A549 (cell line): Measurements from ENCODE around the gene PIP5K1B. TPM values are rescaled to one million over a fixed set of nuclear protein-coding genes. Genes with fewer than 3 reads are reported as not detected.

Experiments used
- ATAC-seq, 2 experiments: fragments of 200-7000 bp in 1 of 2; fragments of >200 bp in 1 of 2; cut with Nextera tagmentation in 1 of 2; cut with Tn5 transposase in 1 of 2; 3 replicates each; pipeline versions ENCODE4 v1.8.0 to v1.9.1; 2018 to 2020; ENCODE audit warnings: mild to moderate bottlenecking in 1 of 2, moderate library complexity in 1 of 2
- CTCF ChIA-PET: fragments of 300-600 bp; sonication (Branson Sonifier 250); formaldehyde crosslinking; extraction: SDS; loops from one replicate; lab custom pipeline; 2021; ENCODE audit warnings: antibody characterized with exemption, inconsistent platforms; lab: Yijun Ruan, JAX
- POLR2A ChIA-PET: fragments of 350-600 bp; formaldehyde crosslinking; extraction: SDS; loops from one replicate; lab custom pipeline; 2021; ENCODE audit warnings: antibody characterized with exemption, inconsistent platforms; lab: Yijun Ruan, JAX
- DNase-seq, 2 experiments: peaks; one replicate each; pipeline versions ENCODE4 v3.0.0 to v3.0.0-alpha.2; 2011 to 2016; ENCODE audit warnings: low read depth in 1 of 2, low spot score in 1 of 2
- FAIRE-seq: peaks from 2 replicates; lab custom pipeline; 2011; peaks lifted over from hg19 to GRCh38; lab: Jason Lieb, UNC
- H3K27ac ChIP-seq, 2 experiments: fragments of >200 bp; sonication (Bioruptor Twin); formaldehyde crosslinking; 3 replicates each; pipeline ENCODE4 v1.5.1; 2016 to 2017
- H3K4me1 ChIP-seq: fragments of >200 bp; sonication (Bioruptor Twin); formaldehyde crosslinking; 3 replicates; pipeline ENCODE4 v1.6.1; 2016
- H3K4me2 ChIP-seq: fragments of >200 bp; sonication (Bioruptor Twin); formaldehyde crosslinking; 3 replicates; pipeline ENCODE4 v1.6.1; 2016
- H3K4me3 ChIP-seq: fragments of >200 bp; sonication (Bioruptor Twin); formaldehyde crosslinking; 3 replicates; pipeline ENCODE4 v1.5.1; 2016
- H3K9me3 ChIP-seq: fragments of >200 bp; sonication (Bioruptor Twin); formaldehyde crosslinking; 3 replicates; pipeline ENCODE4 v1.6.1; 2016
- BHLHE40 ChIP-seq: IDR thresholded peaks from 2 replicates; pipeline ENCODE4 v1.6.1; 2012; ENCODE audit warnings: low read depth, low read length, inconsistent platforms
- CBX2 ChIP-seq: fragments of 200-600 bp; sonication (generic); IDR thresholded peaks from 2 replicates; pipeline ENCODE4 v1.6.1; 2016; ENCODE audit warnings: low read depth, mild to moderate bottlenecking, borderline replicate concordance
- CBX8 ChIP-seq: fragments of 200-600 bp; sonication (generic); IDR thresholded peaks from 2 replicates; pipeline ENCODE4 v1.6.1; 2016
- CEBPB ChIP-seq, 2 experiments: fragments of >200 bp in 1 of 2; sonication (Bioruptor Twin) in 1 of 2; formaldehyde crosslinking in 1 of 2; IDR thresholded peaks; 2 replicates each; pipeline ENCODE4 v1.6.1; 2012 to 2016
- CHD2 ChIP-seq: fragments of 150-350 bp; IDR thresholded peaks from 2 replicates; pipeline ENCODE4 v1.6.1; 2014; ENCODE audit warnings: low read length; ENCODE audit not compliant: partially characterized antibody
- E2F6 ChIP-seq: IDR thresholded peaks from 2 replicates; pipeline ENCODE4 v1.6.1; 2012; ENCODE audit warnings: low read depth, borderline replicate concordance
- EHF ChIP-seq: fragments of 250-450 bp; sonication (Bioruptor Pico); IDR thresholded peaks from 2 replicates; pipeline ENCODE4 v1.5.0; 2020; ENCODE audit warnings: mild to moderate bottlenecking
- EP300 ChIP-seq, 2 experiments: fragments of >200 bp; sonication (Bioruptor Twin); formaldehyde crosslinking; IDR thresholded peaks; 2 replicates in 1 of 2; 3 replicates in 1 of 2; pipeline ENCODE4 v1.6.1; 2016 to 2017
- FOXS1 ChIP-seq: fragments of 250-450 bp; sonication (Bioruptor Pico); IDR thresholded peaks from 2 replicates; pipeline ENCODE4 v1.5.0; 2020; ENCODE audit warnings: mild to moderate bottlenecking, moderate library complexity
- HOXA7 ChIP-seq: fragments of 250-450 bp; sonication (Bioruptor Pico); IDR thresholded peaks from 2 replicates; pipeline ENCODE4 v1.5.0; 2020; ENCODE audit warnings: mild to moderate bottlenecking, moderate library complexity
- KDM1A ChIP-seq: fragments of 200-600 bp; sonication (generic); IDR thresholded peaks from 2 replicates; pipeline ENCODE4 v1.6.1; 2016; ENCODE audit warnings: low read depth, mild to moderate bottlenecking
- MAFK ChIP-seq: fragments of 450-650 bp; IDR thresholded peaks from 2 replicates; pipeline ENCODE4 v1.6.1; 2014; ENCODE audit not compliant: partially characterized antibody
- MYC ChIP-seq: IDR thresholded peaks from 2 replicates; pipeline ENCODE4 v1.6.1; 2012; ENCODE audit warnings: mild to moderate bottlenecking, inconsistent platforms, low read length, improper control_type of control experiment, borderline replicate concordance
- NR3C1 ChIP-seq: fragments of >200 bp; sonication (Bioruptor Twin); formaldehyde crosslinking; IDR thresholded peaks from 3 replicates; pipeline ENCODE4 v1.6.1; 2017
- POLR2A ChIP-seq: IDR thresholded peaks from 2 replicates; pipeline ENCODE4 v1.6.1; 2012; ENCODE audit warnings: mild to moderate bottlenecking, low read length
- RAD21 ChIP-seq, 2 experiments: fragments of >200 bp in 1 of 2; sonication (Bioruptor Twin) in 1 of 2; formaldehyde crosslinking in 1 of 2; IDR thresholded peaks in 1 of 2; conservative IDR thresholded peaks in 1 of 2; 2 replicates in 1 of 2; 3 replicates in 1 of 2; pipeline ENCODE4 v1.6.1; 2012 to 2018; ENCODE audit warnings: inconsistent platforms in 1 of 2
- RCOR1 ChIP-seq: fragments of 150-350 bp; IDR thresholded peaks from 2 replicates; pipeline ENCODE4 v1.6.1; 2014; ENCODE audit warnings: antibody characterized with exemption, low read length, low read depth
- REST ChIP-seq: fragments of 200-600 bp; sonication (generic); IDR thresholded peaks from 2 replicates; pipeline ENCODE4 v1.6.1; 2016; ENCODE audit warnings: antibody characterized with exemption, mild to moderate bottlenecking, moderate library complexity
- SREBF2 ChIP-seq: fragments of 450-650 bp; IDR thresholded peaks from 2 replicates; pipeline ENCODE4 v1.6.1; 2014; ENCODE audit warnings: mild to moderate bottlenecking, moderate library complexity
- TP53 ChIP-seq: fragments of 250-450 bp; sonication (Bioruptor Pico); IDR thresholded peaks from 2 replicates; pipeline ENCODE4 v1.5.0; 2021; ENCODE audit warnings: mild to moderate bottlenecking, moderate library complexity
- ZC3H11A ChIP-seq: fragments of 450-650 bp; IDR thresholded peaks from 2 replicates; pipeline ENCODE4 v1.6.1; 2014; ENCODE audit warnings: antibody characterized with exemption, mild to moderate bottlenecking
- ZSCAN20 ChIP-seq: fragments of 250-450 bp; sonication (Bioruptor Pico); IDR thresholded peaks from 2 replicates; pipeline ENCODE4 v1.8.0; 2022; ENCODE audit warnings: mild to moderate bottlenecking, moderate library complexity
- WGBS: methylation state at CpG from one replicate; pipeline ENCODE4 v1.1.6; 2017; ENCODE audit errors: missing lambda C conversion rate; 5-methylcytosine and 5-hydroxymethylcytosine counted together
- polyA plus RNA-seq, 4 experiments: library from polyadenylated mRNA; depleted of rRNA in 3 of 4; stranded (reverse); fragments of >200 nt; fragmentation: RNase III in 1 of 4; extraction: RNeasy Plus Mini Kit Qiagen cat#74134 plus additional on column Dnase treatment in 1 of 4; gene quantifications; 2 replicates in 3 of 4; 3 replicates in 1 of 4; pipeline ENCODE4 v1.2.3, GENCODE V29; 2011 to 2017
- TF ChIP-seq, protein P1 (sequence below): fragments of >200 bp; sonication (Bioruptor Twin); formaldehyde crosslinking; IDR thresholded peaks from 3 replicates; pipeline ENCODE4 v1.5.1; 2016
- TF ChIP-seq, protein P2 (sequence below): fragments of 150-350 bp; IDR thresholded peaks from 2 replicates; pipeline ENCODE4 v1.6.1; 2014; ENCODE audit warnings: low read depth, mild to moderate bottlenecking, low read length
- TF ChIP-seq, protein P3 (sequence below): fragments of >200 bp; sonication (Bioruptor Twin); formaldehyde crosslinking; IDR thresholded peaks from 3 replicates; pipeline ENCODE4 v1.6.1; 2016

Gene PIP5K1B
- polyA plus RNA-seq, 2 of the 4 experiments (the other 2 are of a cell fraction), result not detected

DNA sequence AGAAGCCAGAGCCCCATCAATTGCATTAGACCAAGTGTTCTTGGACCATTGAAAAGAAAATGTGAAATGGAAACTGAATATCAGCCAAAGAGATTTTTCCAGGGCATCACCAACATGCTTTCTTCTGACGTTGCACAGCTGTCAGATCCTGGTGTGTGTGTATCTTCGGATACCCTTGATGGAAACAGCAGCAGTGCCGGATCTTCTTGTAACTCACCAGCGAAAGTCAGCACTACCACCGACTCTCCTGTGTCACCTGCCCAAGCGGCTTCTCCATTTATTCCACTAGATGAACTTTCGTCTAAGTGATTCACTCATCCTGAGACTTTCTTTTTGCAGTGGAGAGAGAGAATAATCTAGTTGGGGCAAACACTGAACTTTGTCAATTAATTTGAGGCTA is 75.7 kb downstream of the PIP5K1B start:
- FAIRE-seq (no peak), ATAC-seq (peak in 1 of 2 experiments; percentile 12; a peak in 2 of 6 replicates), DNase-seq (no peak)
- ChIA-PET POLR2A (no interaction called here), CTCF (no interaction called here)
- H3K27ac ChIP-seq, result peak overlapping the region; percentile 73 to 84
- TF ChIP-seq ZC3H11A (no peak), FOXS1 (CRISPR knock-in tag) (no peak), CEBPB (IDR thresholded peaks at IDR 0.05) (no peak), REST (no peak), HOXA7 (CRISPR knock-in tag) (no peak), CHD2 (no peak), KDM1A (no peak), BHLHE40 (no peak), MYC (no peak)
- TF ChIP-seq, protein P1, sequence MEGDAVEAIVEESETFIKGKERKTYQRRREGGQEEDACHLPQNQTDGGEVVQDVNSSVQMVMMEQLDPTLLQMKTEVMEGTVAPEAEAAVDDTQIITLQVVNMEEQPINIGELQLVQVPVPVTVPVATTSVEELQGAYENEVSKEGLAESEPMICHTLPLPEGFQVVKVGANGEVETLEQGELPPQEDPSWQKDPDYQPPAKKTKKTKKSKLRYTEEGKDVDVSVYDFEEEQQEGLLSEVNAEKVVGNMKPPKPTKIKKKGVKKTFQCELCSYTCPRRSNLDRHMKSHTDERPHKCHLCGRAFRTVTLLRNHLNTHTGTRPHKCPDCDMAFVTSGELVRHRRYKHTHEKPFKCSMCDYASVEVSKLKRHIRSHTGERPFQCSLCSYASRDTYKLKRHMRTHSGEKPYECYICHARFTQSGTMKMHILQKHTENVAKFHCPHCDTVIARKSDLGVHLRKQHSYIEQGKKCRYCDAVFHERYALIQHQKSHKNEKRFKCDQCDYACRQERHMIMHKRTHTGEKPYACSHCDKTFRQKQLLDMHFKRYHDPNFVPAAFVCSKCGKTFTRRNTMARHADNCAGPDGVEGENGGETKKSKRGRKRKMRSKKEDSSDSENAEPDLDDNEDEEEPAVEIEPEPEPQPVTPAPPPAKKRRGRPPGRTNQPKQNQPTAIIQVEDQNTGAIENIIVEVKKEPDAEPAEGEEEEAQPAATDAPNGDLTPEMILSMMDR, result no peak
- WGBS, result 34% methylated on average over 7 of the region's 7 CpGs
- H3K4me1 ChIP-seq, result peaks cover 8% of the 10 kb centered on the region; the same call in 2 of the 3 replicates
- H3K4me2 ChIP-seq, result peak overlapping the region; percentile 99
- peak overlapping the region; percentile 54 for H3K4me3 ChIP-seq
- no peaks in the 10 kb centered on the region for H3K9me3 ChIP-seq

- H3K4me3 ChIP-seq, result no peak overlapping the region
- no peak overlapping the region for H3K4me2 ChIP-seq
- ChIA-PET POLR2A (no interaction called here), CTCF (interaction anchor here (1.1 kb wide), 1 partner anchor 8 kb away, joined by 3 read pairs; no protein-coding TSS in a partner anchor)
- no peak overlapping the region for H3K27ac ChIP-seq
- no peak for ATAC-seq
- no peak for FAIRE-seq
- no peaks in the 10 kb centered on the region for H3K9me3 ChIP-seq
- TF ChIP-seq BHLHE40 (no peak), CHD2 (no peak), POLR2A (no peak), CBX8 (no peak), CEBPB (IDR thresholded peaks at IDR 0.05) (no peak), E2F6 (no peak), RCOR1 (no peak), ZSCAN20 (CRISPR knock-in tag) (no peak), NR3C1 (no peak), ZC3H11A (no peak), TP53 (CRISPR knock-in tag) (no peak), CBX2 (no peak), MAFK (no peak), RAD21 (conservative IDR thresholded peaks at IDR 0.05 in 1 of 2, IDR thresholded peaks at IDR 0.05 in 1 of 2) (no peak), EHF (CRISPR knock-in tag) (no peak), KDM1A (no peak), EP300 (IDR thresholded peaks at IDR 0.05) (no peak), SREBF2 (no peak)
- TF ChIP-seq, protein P2, sequence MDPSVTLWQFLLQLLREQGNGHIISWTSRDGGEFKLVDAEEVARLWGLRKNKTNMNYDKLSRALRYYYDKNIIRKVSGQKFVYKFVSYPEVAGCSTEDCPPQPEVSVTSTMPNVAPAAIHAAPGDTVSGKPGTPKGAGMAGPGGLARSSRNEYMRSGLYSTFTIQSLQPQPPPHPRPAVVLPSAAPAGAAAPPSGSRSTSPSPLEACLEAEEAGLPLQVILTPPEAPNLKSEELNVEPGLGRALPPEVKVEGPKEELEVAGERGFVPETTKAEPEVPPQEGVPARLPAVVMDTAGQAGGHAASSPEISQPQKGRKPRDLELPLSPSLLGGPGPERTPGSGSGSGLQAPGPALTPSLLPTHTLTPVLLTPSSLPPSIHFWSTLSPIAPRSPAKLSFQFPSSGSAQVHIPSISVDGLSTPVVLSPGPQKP, result no peak
- TF ChIP-seq, protein P3, sequence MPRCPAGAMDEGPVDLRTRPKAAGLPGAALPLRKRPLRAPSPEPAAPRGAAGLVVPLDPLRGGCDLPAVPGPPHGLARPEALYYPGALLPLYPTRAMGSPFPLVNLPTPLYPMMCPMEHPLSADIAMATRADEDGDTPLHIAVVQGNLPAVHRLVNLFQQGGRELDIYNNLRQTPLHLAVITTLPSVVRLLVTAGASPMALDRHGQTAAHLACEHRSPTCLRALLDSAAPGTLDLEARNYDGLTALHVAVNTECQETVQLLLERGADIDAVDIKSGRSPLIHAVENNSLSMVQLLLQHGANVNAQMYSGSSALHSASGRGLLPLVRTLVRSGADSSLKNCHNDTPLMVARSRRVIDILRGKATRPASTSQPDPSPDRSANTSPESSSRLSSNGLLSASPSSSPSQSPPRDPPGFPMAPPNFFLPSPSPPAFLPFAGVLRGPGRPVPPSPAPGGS, result no peak
- peaks cover 8% of the 10 kb centered on the region; the same call in 2 of the 3 replicates for H3K4me1 ChIP-seq
- DNase-seq, result no peak
These were observed 76.9 kb downstream of the PIP5K1B start for GRCh38 chr9:68781928-68782327.
